OCI-LY7 (cell line): ENCODE measurements around the gene TEPSIN. TPM values are rescaled to one million over a fixed set of nuclear protein-coding genes. Genes with fewer than 3 reads are reported as not detected.

Source experiments
- BruUV-seq: library from RNA; stranded (reverse); fragments of 400-500 nt; replicated peaks from 2 replicates; lab custom pipeline; 2021; lab: Mats Ljungman, UMichigan
- CTCF ChIA-PET: fragments of 300-600 bp; sonication (Branson Sonifier 250); formaldehyde crosslinking; loops from one replicate; lab custom pipeline; 2022; ENCODE audit warnings: antibody characterized with exemption; ENCODE audit not compliant: unreplicated experiment; lab: Charles Lee
- POLR2A ChIA-PET: fragments of 300-600 bp; sonication (Branson Sonifier 250); formaldehyde crosslinking; loops from one replicate; lab custom pipeline; 2022; ENCODE audit warnings: antibody characterized with exemption; lab: Charles Lee
- DNase-seq: peaks from one replicate; pipeline ENCODE4 v3.0.0-alpha.2; 2015; ENCODE audit warnings: low spot score
- H2AFZ ChIP-seq: fragments of 200-600 bp; sonication (generic), shearing (Covaris generic); 2 replicates; pipeline ENCODE4 v1.6.1; 2014; ENCODE audit warnings: mild to moderate bottlenecking, antibody characterized with exemption, low read length, moderate library complexity
- H3K27ac ChIP-seq: fragments of 200-600 bp; sonication (generic); 2 replicates; pipeline ENCODE4 v1.5.1; 2014; ENCODE audit warnings: mixed run types, low read depth, mild to moderate bottlenecking, moderate library complexity, low read length, inconsistent platforms; ENCODE audit not compliant: poor library complexity, severe bottlenecking
- H3K36me3 ChIP-seq: fragments of 200-600 bp; sonication (generic); 2 replicates; pipeline ENCODE4 v1.6.1; 2014; ENCODE audit warnings: mild to moderate bottlenecking, antibody characterized with exemption, low read length, moderate library complexity, mixed read lengths; ENCODE audit not compliant: insufficient read depth
- H3K4me1 ChIP-seq: fragments of 200-600 bp; sonication (generic); 2 replicates; pipeline ENCODE4 v1.5.1; 2014; ENCODE audit warnings: mild to moderate bottlenecking, low read length; ENCODE audit not compliant: insufficient read depth, poor library complexity, severe bottlenecking
- H3K4me2 ChIP-seq: fragments of 200-600 bp; sonication (generic); 2 replicates; pipeline ENCODE4 v1.6.1; 2014; ENCODE audit warnings: mild to moderate bottlenecking, low read length
- H3K4me3 ChIP-seq: fragments of 200-600 bp; sonication (generic); 2 replicates; pipeline ENCODE4 v1.5.1; 2014; ENCODE audit warnings: mild to moderate bottlenecking, low read depth, low read length; ENCODE audit not compliant: poor library complexity, severe bottlenecking
- H3K79me2 ChIP-seq: fragments of 200-600 bp; sonication (generic); 2 replicates; pipeline ENCODE4 v1.6.1; 2016; ENCODE audit warnings: low read depth, mild to moderate bottlenecking, low read length, moderate library complexity, mixed read lengths; ENCODE audit not compliant: insufficient read depth
- H3K9me2 ChIP-seq: fragments of 200-600 bp; sonication (generic); 2 replicates; pipeline ENCODE4 v1.6.1; 2016; ENCODE audit warnings: mild to moderate bottlenecking, low read length, mixed read lengths; ENCODE audit not compliant: insufficient read depth
- H3K9me3 ChIP-seq: fragments of 200-600 bp; sonication (generic); 2 replicates; pipeline ENCODE4 v1.6.1; 2014; ENCODE audit warnings: mild to moderate bottlenecking, mixed run types, low read length, mixed read lengths
- H4K20me1 ChIP-seq: fragments of 200-600 bp; sonication (generic); 2 replicates; pipeline ENCODE4 v1.6.1; 2014; ENCODE audit warnings: mild to moderate bottlenecking, antibody characterized with exemption, low read length, moderate library complexity, mixed read lengths; ENCODE audit not compliant: insufficient read depth
- EZH2phosphoT487 ChIP-seq: fragments of 200-600 bp; sonication (generic); IDR thresholded peaks from 2 replicates; pipeline ENCODE4 v1.6.1; 2018; ENCODE audit warnings: low read depth, borderline replicate concordance, mild to moderate bottlenecking, mixed run types, antibody characterized with exemption, low read length, moderate library complexity, mixed read lengths
- intact Hi-C: fragments of 100-400 bp; cut with micrococcal nuclease; formaldehyde crosslinking; loops from one replicate; pipeline ENCODE4 v1.10.0; 2022; ENCODE audit not compliant: unreplicated experiment
- total RNA-seq, 2 experiments: library from RNA; depleted of rRNA in 1 of 2; stranded (reverse); fragments of >200 nt in 1 of 2; shearing (Covaris generic) in 1 of 2; gene quantifications; 2 replicates each; pipeline ENCODE4 v1.2.3, GENCODE V29; 2014 to 2022
- TF ChIP-seq, protein P1 (sequence below): fragments of 200-600 bp; sonication (generic); conservative IDR thresholded peaks from 2 replicates; pipeline ENCODE4 v1.5.1; 2014; ENCODE audit warnings: mild to moderate bottlenecking, antibody characterized with exemption, low read length, moderate library complexity, mixed read lengths

Gene TEPSIN
- total RNA-seq, 2 experiments from 2014 or later: 46.4 to 75.3 TPM

DNA sequence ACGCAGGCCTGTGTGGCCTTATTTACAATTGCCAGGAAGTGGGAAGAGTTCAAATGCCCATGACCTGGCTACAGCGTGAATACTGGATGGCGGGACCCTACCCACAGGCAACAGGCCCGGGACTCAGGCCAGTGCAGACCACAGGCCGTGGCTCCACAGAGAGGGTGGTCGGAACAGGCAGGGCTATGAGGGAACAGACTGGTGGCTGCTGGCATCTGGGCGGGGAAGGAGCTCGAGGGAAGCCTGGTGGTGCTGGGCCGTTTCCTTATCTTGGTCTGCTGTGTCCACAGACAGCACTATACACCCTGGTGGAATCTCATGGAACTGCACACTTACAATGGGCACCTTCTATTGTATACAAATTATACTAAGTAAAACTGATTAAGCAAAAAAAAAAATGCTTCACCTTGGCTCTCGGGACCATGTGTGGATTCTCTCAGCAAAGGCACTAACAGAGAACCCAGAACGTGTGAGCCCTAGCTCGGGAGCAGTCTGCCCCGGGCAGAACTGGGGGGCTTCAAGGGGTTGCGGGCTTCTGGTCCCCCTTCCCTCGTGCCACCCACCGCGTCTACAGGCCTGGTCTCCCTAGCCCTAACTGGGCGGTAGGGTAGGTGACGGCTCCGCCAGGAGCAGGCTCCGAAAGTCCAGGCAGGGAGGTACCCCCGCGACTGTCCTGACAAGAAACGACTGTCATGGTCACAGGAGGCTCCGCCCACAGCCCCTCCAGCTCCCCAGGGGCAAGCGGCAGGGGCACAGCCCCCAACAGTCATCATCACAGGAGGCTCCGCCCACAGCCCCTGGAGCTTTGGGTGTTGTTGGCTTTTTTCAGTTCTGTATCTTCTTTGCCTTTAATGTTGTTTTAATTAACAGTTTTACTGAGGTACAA is 37.9 kb downstream of the TEPSIN start:
- no peaks in the 10 kb centered on the region for H3K9me2 ChIP-seq
- no peak overlapping the region for H3K4me3 ChIP-seq
- TF ChIP-seq, protein P1, sequence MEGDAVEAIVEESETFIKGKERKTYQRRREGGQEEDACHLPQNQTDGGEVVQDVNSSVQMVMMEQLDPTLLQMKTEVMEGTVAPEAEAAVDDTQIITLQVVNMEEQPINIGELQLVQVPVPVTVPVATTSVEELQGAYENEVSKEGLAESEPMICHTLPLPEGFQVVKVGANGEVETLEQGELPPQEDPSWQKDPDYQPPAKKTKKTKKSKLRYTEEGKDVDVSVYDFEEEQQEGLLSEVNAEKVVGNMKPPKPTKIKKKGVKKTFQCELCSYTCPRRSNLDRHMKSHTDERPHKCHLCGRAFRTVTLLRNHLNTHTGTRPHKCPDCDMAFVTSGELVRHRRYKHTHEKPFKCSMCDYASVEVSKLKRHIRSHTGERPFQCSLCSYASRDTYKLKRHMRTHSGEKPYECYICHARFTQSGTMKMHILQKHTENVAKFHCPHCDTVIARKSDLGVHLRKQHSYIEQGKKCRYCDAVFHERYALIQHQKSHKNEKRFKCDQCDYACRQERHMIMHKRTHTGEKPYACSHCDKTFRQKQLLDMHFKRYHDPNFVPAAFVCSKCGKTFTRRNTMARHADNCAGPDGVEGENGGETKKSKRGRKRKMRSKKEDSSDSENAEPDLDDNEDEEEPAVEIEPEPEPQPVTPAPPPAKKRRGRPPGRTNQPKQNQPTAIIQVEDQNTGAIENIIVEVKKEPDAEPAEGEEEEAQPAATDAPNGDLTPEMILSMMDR: peak; percentile 80
- no peak for TF ChIP-seq EZH2phosphoT487
- no peak overlapping the region for H3K27ac ChIP-seq
- H2AFZ ChIP-seq: no peak overlapping the region
- H3K9me3 ChIP-seq: no peaks in the 10 kb centered on the region
- DNase-seq: peak; percentile 75
- H3K4me1 ChIP-seq: peaks cover 7% of the 10 kb centered on the region
- peaks cover 39% of the 10 kb centered on the region for H3K36me3 ChIP-seq
- no peaks in the 10 kb centered on the region for H4K20me1 ChIP-seq
- no TSS peak for BruUV-seq
- intact Hi-C loops: loop anchor here (1.0 kb wide), 1 partner anchor 59 kb away; no protein-coding TSS in a partner anchor
- ChIA-PET CTCF (interaction anchor here (0.5 kb wide), 1 partner anchor 99 kb away, joined by 3 read pairs; no protein-coding TSS in a partner anchor), POLR2A (interaction anchor here (0.7 kb wide), 1 partner anchor 178 kb away, joined by 3 read pairs; no protein-coding TSS in a partner anchor)
- H3K79me2 ChIP-seq: no peaks in the 10 kb centered on the region
- H3K4me2 ChIP-seq: no peak overlapping the region

DNA sequence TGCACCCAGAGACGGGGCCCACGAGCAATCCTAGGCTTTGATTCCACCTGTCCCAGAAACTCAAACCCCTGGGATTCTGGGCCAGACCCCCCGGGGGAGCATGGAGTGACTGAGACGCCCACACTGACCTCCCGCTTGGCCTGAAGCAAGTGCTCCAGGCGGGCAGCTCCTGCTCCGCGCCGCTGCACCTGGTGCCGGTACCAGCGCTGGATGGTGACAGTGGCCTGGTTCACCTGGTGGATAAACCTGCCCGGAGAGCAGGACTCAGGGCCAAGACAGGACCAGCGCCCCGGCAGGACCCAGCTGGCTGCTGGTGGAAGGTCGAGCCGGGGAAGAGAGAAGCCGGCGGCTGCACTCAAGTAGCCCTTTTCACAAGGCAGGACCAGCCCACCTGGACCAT is 38.7 kb downstream of the TEPSIN start:
- no peak overlapping the region for H3K27ac ChIP-seq
- TF ChIP-seq, protein P1: no peak
- TF ChIP-seq EZH2phosphoT487: no peak
- DNase-seq: no peak
- ChIA-PET CTCF (no interaction called here), POLR2A (interaction anchor here (0.7 kb wide), 1 partner anchor 177 kb away, joined by 3 read pairs; no protein-coding TSS in a partner anchor)
- H3K4me3 ChIP-seq: no peak overlapping the region
- H3K4me2 ChIP-seq: no peak overlapping the region
- no peaks in the 10 kb centered on the region for H3K79me2 ChIP-seq
- no peaks in the 10 kb centered on the region for H3K9me3 ChIP-seq
- no TSS peak for BruUV-seq
- H4K20me1 ChIP-seq: no peaks in the 10 kb centered on the region
- no peak overlapping the region for H2AFZ ChIP-seq
- intact Hi-C loops: no loop called here
- H3K36me3 ChIP-seq: peaks cover 35% of the 10 kb centered on the region
- H3K9me2 ChIP-seq: no peaks in the 10 kb centered on the region
- H3K4me1 ChIP-seq: peaks cover 7% of the 10 kb centered on the region

DNA sequence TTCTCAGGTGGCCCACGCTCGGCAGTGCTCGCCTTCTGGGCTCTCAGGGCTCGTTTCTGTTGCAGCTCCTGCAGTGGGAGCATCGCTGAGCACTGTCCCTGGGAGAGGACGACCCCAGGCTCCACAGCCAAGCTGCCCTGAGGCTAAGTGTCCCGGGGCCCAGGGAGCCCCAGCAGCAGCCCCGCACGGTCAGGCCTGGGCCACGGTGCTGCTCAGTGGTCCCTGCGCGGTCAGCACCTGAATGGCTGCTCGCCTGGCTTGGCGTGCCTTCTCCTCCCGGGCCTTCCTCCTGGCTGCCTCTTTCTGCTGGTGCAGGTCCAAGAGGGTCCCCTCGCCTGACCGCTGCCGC is 39.4 kb downstream of the TEPSIN start:
- TF ChIP-seq EZH2phosphoT487: no peak
- TF ChIP-seq, protein P1: no peak
- no peaks in the 10 kb centered on the region for H4K20me1 ChIP-seq
- no peak overlapping the region for H3K27ac ChIP-seq
- no peak overlapping the region for H3K4me2 ChIP-seq
- intact Hi-C loops: no loop called here
- CTCF ChIA-PET: no interaction called here
- BruUV-seq: no TSS peak
- POLR2A ChIA-PET: no interaction called here
- peaks cover 7% of the 10 kb centered on the region for H3K4me1 ChIP-seq
- peaks cover 29% of the 10 kb centered on the region for H3K36me3 ChIP-seq
- no peaks in the 10 kb centered on the region for H3K9me2 ChIP-seq
- no peak overlapping the region for H3K4me3 ChIP-seq
- H3K79me2 ChIP-seq: no peaks in the 10 kb centered on the region
- no peak for DNase-seq
- no peaks in the 10 kb centered on the region for H3K9me3 ChIP-seq
- H2AFZ ChIP-seq: no peak overlapping the region
